T-helper 1 cell treated with Interleukin-12 subunit alpha and Interleukin-12 subunit beta and Interleukin-4 antibody, amounts not matched to agents 30 μg/mL and 1 μg/mL, for 36 hours (primary cell): ENCODE results near the gene FRS3.
"Not testable (repeated sequence)": the region's sequence is repeated elsewhere in the genome, so short reads cannot be mapped to it uniquely, and the experiment has no call there.

Experiments
- H3K27ac Mint-ChIP-seq: one replicate; pipeline ENCODE4 v1.8.0; 2021; ENCODE audit warnings: mild to moderate bottlenecking, mixed read lengths
- H3K27me3 Mint-ChIP-seq: one replicate; pipeline ENCODE4 v1.8.0; 2021; ENCODE audit warnings: low read depth, mixed read lengths
- H3K36me3 Mint-ChIP-seq: one replicate; pipeline ENCODE4 v1.8.0; 2021; ENCODE audit warnings: low read depth, mixed read lengths
- H3K4me1 Mint-ChIP-seq: one replicate; pipeline ENCODE4 v1.8.0; 2021; ENCODE audit warnings: low read depth, mixed read lengths
- H3K4me3 Mint-ChIP-seq: one replicate; pipeline ENCODE4 v1.8.0; 2021; ENCODE audit warnings: mild to moderate bottlenecking, moderate library complexity, mixed read lengths
- H3K9me3 Mint-ChIP-seq: one replicate; pipeline ENCODE4 v1.8.0; 2021; ENCODE audit warnings: mixed read lengths

The FRS3 gene

GRCh38 chr6:41768545-41769308, 11.0 kb downstream of the FRS3 start:
- Mint-ChIP-seq H3K27ac (no peak overlapping the region), H3K4me1 (peaks cover 8% of the 10 kb centered on the region)

GRCh38 chr6:41767112-41767833, 12.4 kb downstream of the FRS3 start:
- no peaks in the 10 kb centered on the region for H3K27me3 Mint-ChIP-seq
- H3K27ac Mint-ChIP-seq = no peak overlapping the region
- H3K9me3 Mint-ChIP-seq = no peaks in the 10 kb centered on the region
- peaks cover 3% of the 10 kb centered on the region for H3K36me3 Mint-ChIP-seq
- no peak overlapping the region for H3K4me3 Mint-ChIP-seq
- H3K4me1 Mint-ChIP-seq = peaks cover 8% of the 10 kb centered on the region

More at GRCh38 chr6:41768545-41769308, 11.0 kb downstream of the FRS3 start:
- H3K9me3 Mint-ChIP-seq = no peaks in the 10 kb centered on the region
- H3K4me3 Mint-ChIP-seq = no peak overlapping the region
- no peaks in the 10 kb centered on the region for H3K27me3 Mint-ChIP-seq
- H3K36me3 Mint-ChIP-seq = peaks cover 7% of the 10 kb centered on the region

- H3K4me3 Mint-ChIP-seq, H3K4me1 Mint-ChIP-seq, H3K36me3 Mint-ChIP-seq, H3K9me3 Mint-ChIP-seq, H3K27ac Mint-ChIP-seq, H3K27me3 Mint-ChIP-seq: not testable (repeated sequence)
Observed at GRCh38 chr6:41766043-41766664, 13.5 kb downstream of the FRS3 start.

- no peaks in the 10 kb centered on the region for H3K36me3 Mint-ChIP-seq
- H3K4me3 Mint-ChIP-seq = no peak overlapping the region
Observed at GRCh38 chr6:41763470-41763869, 16.2 kb downstream of the FRS3 start.

GRCh38 chr6:41759905-41760579, 19.7 kb downstream of the FRS3 start:
- H3K27me3 Mint-ChIP-seq = peaks cover 4% of the 10 kb centered on the region
- no peak overlapping the region for H3K4me3 Mint-ChIP-seq
- H3K27ac Mint-ChIP-seq = no peak overlapping the region
- no peaks in the 10 kb centered on the region for H3K9me3 Mint-ChIP-seq
- H3K36me3 Mint-ChIP-seq = no peaks in the 10 kb centered on the region
- H3K4me1 Mint-ChIP-seq = no peaks in the 10 kb centered on the region

More at GRCh38 chr6:41763470-41763869, 16.2 kb downstream of the FRS3 start:
- Mint-ChIP-seq H3K9me3 (no peaks in the 10 kb centered on the region), H3K4me1 (peaks cover 3% of the 10 kb centered on the region), H3K27ac (no peak overlapping the region), H3K27me3 (no peaks in the 10 kb centered on the region)

GRCh38 chr6:41759106-41759904, 20.4 kb downstream of the FRS3 start:
- Mint-ChIP-seq H3K36me3 (no peaks in the 10 kb centered on the region), H3K27ac (no peak overlapping the region), H3K4me1 (no peaks in the 10 kb centered on the region), H3K9me3 (no peaks in the 10 kb centered on the region), H3K27me3 (peaks cover 4% of the 10 kb centered on the region), H3K4me3 (no peak overlapping the region)

GRCh38 chr6:41758641-41759035, 21.1 kb downstream of the FRS3 start:
- Mint-ChIP-seq H3K27me3 (peaks cover 9% of the 10 kb centered on the region), H3K36me3 (no peaks in the 10 kb centered on the region), H3K9me3 (no peaks in the 10 kb centered on the region), H3K4me3 (no peak overlapping the region), H3K4me1 (no peaks in the 10 kb centered on the region), H3K27ac (no peak overlapping the region)

- H3K4me1 Mint-ChIP-seq = no peaks in the 10 kb centered on the region
- no peak overlapping the region for H3K27ac Mint-ChIP-seq
- H3K36me3 Mint-ChIP-seq = no peaks in the 10 kb centered on the region
- peaks cover 14% of the 10 kb centered on the region for H3K27me3 Mint-ChIP-seq
- no peaks in the 10 kb centered on the region for H3K9me3 Mint-ChIP-seq
- H3K4me3 Mint-ChIP-seq = no peak overlapping the region
Observed at GRCh38 chr6:41757931-41758640, 21.6 kb downstream of the FRS3 start.

GRCh38 chr6:41757271-41757670, 22.4 kb downstream of the FRS3 start:
- H3K4me3 Mint-ChIP-seq = no peak overlapping the region
- H3K4me1 Mint-ChIP-seq = no peaks in the 10 kb centered on the region
- H3K27ac Mint-ChIP-seq = no peak overlapping the region
- H3K36me3 Mint-ChIP-seq = no peaks in the 10 kb centered on the region
- H3K27me3 Mint-ChIP-seq = peaks cover 15% of the 10 kb centered on the region
- H3K9me3 Mint-ChIP-seq = no peaks in the 10 kb centered on the region

- Mint-ChIP-seq H3K36me3 (no peaks in the 10 kb centered on the region), H3K27ac (no peak overlapping the region), H3K27me3 (peaks cover 15% of the 10 kb centered on the region), H3K4me3 (no peak overlapping the region), H3K4me1 (no peaks in the 10 kb centered on the region), H3K9me3 (no peaks in the 10 kb centered on the region)
Observed at GRCh38 chr6:41756354-41756753, 23.3 kb downstream of the FRS3 start.

GRCh38 chr6:41755895-41756294, 23.8 kb downstream of the FRS3 start:
- Mint-ChIP-seq H3K36me3 (no peaks in the 10 kb centered on the region), H3K9me3 (no peaks in the 10 kb centered on the region), H3K4me3 (no peak overlapping the region)

GRCh38 chr6:41750374-41750773, 29.3 kb downstream of the FRS3 start:
- Mint-ChIP-seq H3K4me1 (no peaks in the 10 kb centered on the region), H3K9me3 (no peaks in the 10 kb centered on the region), H3K27ac (no peak overlapping the region), H3K27me3 (peaks cover 19% of the 10 kb centered on the region), H3K36me3 (no peaks in the 10 kb centered on the region), H3K4me3 (no peak overlapping the region)

More at GRCh38 chr6:41755895-41756294, 23.8 kb downstream of the FRS3 start:
- Mint-ChIP-seq H3K27ac (no peak overlapping the region), H3K27me3 (peaks cover 15% of the 10 kb centered on the region), H3K4me1 (no peaks in the 10 kb centered on the region)

- no peaks in the 10 kb centered on the region for H3K36me3 Mint-ChIP-seq
- no peak overlapping the region for H3K4me3 Mint-ChIP-seq
- H3K27me3 Mint-ChIP-seq = peaks cover 11% of the 10 kb centered on the region
- no peak overlapping the region for H3K27ac Mint-ChIP-seq
- H3K4me1 Mint-ChIP-seq = no peaks in the 10 kb centered on the region
- no peaks in the 10 kb centered on the region for H3K9me3 Mint-ChIP-seq
Observed at GRCh38 chr6:41748542-41748941, 31.2 kb downstream of the FRS3 start.
